Liver (tissue), 2 donors: ENCODE data around the gene SLC19A2.

ENCODE experiments used
- CTCF ChIP-seq: fragments of 150-350 bp; IDR thresholded peaks from 2 replicates; pipeline ENCODE4 v1.5.1; 2017; ENCODE audit warnings: improper control_type of control experiment, low read depth, low read length; ENCODE audit not compliant: missing input control
- MAX ChIP-seq: IDR thresholded peaks from 2 replicates; pipeline ENCODE4 v1.6.1; 2016; ENCODE audit warnings: antibody characterized with exemption
- ZBTB33 ChIP-seq: IDR thresholded peaks from 2 replicates; pipeline ENCODE4 v1.6.1; 2016; ENCODE audit warnings: antibody characterized with exemption
- donor health status: healthy.

GRCh38 chr1:169523904-169524303, 38.2 kb upstream of the SLC19A2 start:
- no peak for TF ChIP-seq ZBTB33
- TF ChIP-seq CTCF, result no peak
- TF ChIP-seq MAX, result no peak
